ENCODE measurements around the gene STK31.

DNA sequence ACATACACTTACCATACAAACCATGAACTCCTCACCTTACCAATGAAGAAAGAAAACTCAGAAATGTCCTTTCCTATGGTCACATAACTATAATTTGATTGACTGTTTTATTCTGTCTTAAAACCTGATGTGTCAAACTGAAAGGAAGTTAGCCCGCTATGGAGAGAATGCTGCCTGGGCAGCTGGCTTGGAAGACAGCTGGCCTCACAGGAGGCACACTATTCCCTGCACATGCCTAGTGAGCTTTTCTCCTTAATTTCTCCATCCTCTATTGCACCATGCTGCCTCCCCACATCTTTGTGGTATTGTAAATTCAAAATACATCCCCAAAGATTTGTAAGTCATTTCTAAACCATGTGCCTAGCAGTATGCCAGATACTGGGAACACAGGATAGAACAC is 163.3 kb downstream of the STK31 start:
- no peak for TF ChIP-seq RARB (CRISPR knock-in tag; IDR thresholded peaks at IDR 0.05)
- TF ChIP-seq PPARA (CRISPR knock-in tag; IDR thresholded peaks at IDR 0.05; ENCODE audit: borderline replicate concordance), result no peak
- TF ChIP-seq ZFP30 (CRISPR knock-in tag; IDR thresholded peaks at IDR 0.05), result no peak
- TF ChIP-seq, protein P1, sequence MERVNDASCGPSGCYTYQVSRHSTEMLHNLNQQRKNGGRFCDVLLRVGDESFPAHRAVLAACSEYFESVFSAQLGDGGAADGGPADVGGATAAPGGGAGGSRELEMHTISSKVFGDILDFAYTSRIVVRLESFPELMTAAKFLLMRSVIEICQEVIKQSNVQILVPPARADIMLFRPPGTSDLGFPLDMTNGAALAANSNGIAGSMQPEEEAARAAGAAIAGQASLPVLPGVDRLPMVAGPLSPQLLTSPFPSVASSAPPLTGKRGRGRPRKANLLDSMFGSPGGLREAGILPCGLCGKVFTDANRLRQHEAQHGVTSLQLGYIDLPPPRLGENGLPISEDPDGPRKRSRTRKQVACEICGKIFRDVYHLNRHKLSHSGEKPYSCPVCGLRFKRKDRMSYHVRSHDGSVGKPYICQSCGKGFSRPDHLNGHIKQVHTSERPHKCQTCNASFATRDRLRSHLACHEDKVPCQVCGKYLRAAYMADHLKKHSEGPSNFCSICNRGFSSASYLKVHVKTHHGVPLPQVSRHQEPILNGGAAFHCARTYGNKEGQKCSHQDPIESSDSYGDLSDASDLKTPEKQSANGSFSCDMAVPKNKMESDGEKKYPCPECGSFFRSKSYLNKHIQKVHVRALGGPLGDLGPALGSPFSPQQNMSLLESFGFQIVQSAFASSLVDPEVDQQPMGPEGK (CRISPR knock-in tag; IDR thresholded peaks at IDR 0.05; ENCODE audit: borderline replicate concordance), result no peak
- TF ChIP-seq, protein P2, sequence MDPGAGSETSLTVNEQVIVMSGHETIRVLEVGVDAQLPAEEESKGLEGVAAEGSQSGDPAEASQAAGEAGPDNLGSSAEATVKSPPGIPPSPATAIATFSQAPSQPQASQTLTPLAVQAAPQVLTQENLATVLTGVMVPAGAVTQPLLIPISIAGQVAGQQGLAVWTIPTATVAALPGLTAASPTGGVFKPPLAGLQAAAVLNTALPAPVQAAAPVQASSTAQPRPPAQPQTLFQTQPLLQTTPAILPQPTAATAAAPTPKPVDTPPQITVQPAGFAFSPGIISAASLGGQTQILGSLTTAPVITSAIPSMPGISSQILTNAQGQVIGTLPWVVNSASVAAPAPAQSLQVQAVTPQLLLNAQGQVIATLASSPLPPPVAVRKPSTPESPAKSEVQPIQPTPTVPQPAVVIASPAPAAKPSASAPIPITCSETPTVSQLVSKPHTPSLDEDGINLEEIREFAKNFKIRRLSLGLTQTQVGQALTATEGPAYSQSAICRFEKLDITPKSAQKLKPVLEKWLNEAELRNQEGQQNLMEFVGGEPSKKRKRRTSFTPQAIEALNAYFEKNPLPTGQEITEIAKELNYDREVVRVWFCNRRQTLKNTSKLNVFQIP (CRISPR knock-in tag; IDR thresholded peaks at IDR 0.05; ENCODE audit: borderline replicate concordance, low read depth), result no peak
- TF ChIP-seq BACH2 (CRISPR knock-in tag; IDR thresholded peaks at IDR 0.05; ENCODE audit: borderline replicate concordance), result no peak
- TF ChIP-seq, protein P3, sequence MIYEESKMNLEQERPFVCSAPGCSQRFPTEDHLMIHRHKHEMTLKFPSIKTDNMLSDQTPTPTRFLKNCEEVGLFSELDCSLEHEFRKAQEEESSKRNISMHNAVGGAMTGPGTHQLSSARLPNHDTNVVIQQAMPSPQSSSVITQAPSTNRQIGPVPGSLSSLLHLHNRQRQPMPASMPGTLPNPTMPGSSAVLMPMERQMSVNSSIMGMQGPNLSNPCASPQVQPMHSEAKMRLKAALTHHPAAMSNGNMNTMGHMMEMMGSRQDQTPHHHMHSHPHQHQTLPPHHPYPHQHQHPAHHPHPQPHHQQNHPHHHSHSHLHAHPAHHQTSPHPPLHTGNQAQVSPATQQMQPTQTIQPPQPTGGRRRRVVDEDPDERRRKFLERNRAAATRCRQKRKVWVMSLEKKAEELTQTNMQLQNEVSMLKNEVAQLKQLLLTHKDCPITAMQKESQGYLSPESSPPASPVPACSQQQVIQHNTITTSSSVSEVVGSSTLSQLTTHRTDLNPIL (CRISPR knock-in tag; IDR thresholded peaks at IDR 0.05; ENCODE audit: low read depth), result no peak
- no peak for TF ChIP-seq ZNF565 (CRISPR knock-in tag; conservative IDR thresholded peaks at IDR 0.05; ENCODE audit: low read depth)

Measured in SK-N-SH treated with all-trans-retinoic acid at 6 μM for 48 hours (cell line).